Breast epithelium (tissue), 3 donors: ENCODE results near the gene ZNF428.

ENCODE experiments used
- CTCF ChIP-seq, 3 donors: fragments of 450-650 bp; IDR thresholded peaks; one replicate each; pipeline ENCODE4 v1.5.1; 2016 to 2017; ENCODE audit warnings: antibody characterized with exemption in 3 of 3, mild to moderate bottlenecking in 3 of 3, moderate library complexity in 3 of 3
- POLR2A ChIP-seq: fragments of 450-650 bp; IDR thresholded peaks from one replicate; pipeline ENCODE4 v1.6.1; 2016; ENCODE audit warnings: antibody characterized with exemption, mild to moderate bottlenecking, moderate library complexity

- TF ChIP-seq CTCF (IDR thresholded peaks at IDR 0.05) (no peak), POLR2A (no peak)
Measured at GRCh38 chr19:43636121-43636683, 16.8 kb upstream of the ZNF428 start.
